ENCODE data around the gene GABRB1.

The GABRB1 gene

GRCh38 chr4:47193179-47193578 is 161.8 kb downstream of the GABRB1 start:
- no peak for TF ChIP-seq ZNF274 (IDR thresholded peaks at IDR 0.05; ENCODE audit: low read depth, low read length)
- H3K4me3 ChIP-seq (ENCODE audit: low read length): no peak overlapping the region

GRCh38 chr4:47194036-47194737 is 162.8 kb downstream of the GABRB1 start:
- TF ChIP-seq ZNF274 (IDR thresholded peaks at IDR 0.05; ENCODE audit: low read depth, low read length): no peak
- H3K4me3 ChIP-seq (ENCODE audit: low read length): no peak overlapping the region

GRCh38 chr4:47195706-47196105 is 164.3 kb downstream of the GABRB1 start:
- no peak for TF ChIP-seq ZNF274 (IDR thresholded peaks at IDR 0.05; ENCODE audit: low read depth, low read length)
- no peak overlapping the region for H3K4me3 ChIP-seq (ENCODE audit: low read length)

- TF ChIP-seq ZNF274 (IDR thresholded peaks at IDR 0.05; ENCODE audit: low read depth, low read length): no peak
- no peak overlapping the region for H3K4me3 ChIP-seq (ENCODE audit: low read length)
Observed at GRCh38 chr4:47198791-47199190, 167.4 kb downstream of the GABRB1 start.

- TF ChIP-seq ZNF274 (IDR thresholded peaks at IDR 0.05; ENCODE audit: low read depth, low read length): no peak
- no peak overlapping the region for H3K4me3 ChIP-seq (ENCODE audit: low read length)
Observed at GRCh38 chr4:47203593-47203992, 172.2 kb downstream of the GABRB1 start.

GRCh38 chr4:47207555-47207954 is 176.2 kb downstream of the GABRB1 start:
- TF ChIP-seq ZNF274 (IDR thresholded peaks at IDR 0.05; ENCODE audit: low read depth, low read length): no peak
- no peak overlapping the region for H3K4me3 ChIP-seq (ENCODE audit: low read length)

GRCh38 chr4:47209833-47210232 is 178.5 kb downstream of the GABRB1 start:
- no peak overlapping the region for H3K4me3 ChIP-seq (ENCODE audit: low read length)
- TF ChIP-seq ZNF274 (IDR thresholded peaks at IDR 0.05; ENCODE audit: low read depth, low read length): no peak

GRCh38 chr4:47210828-47211227 is 179.5 kb downstream of the GABRB1 start:
- no peak for TF ChIP-seq ZNF274 (IDR thresholded peaks at IDR 0.05; ENCODE audit: low read depth, low read length)
- no peak overlapping the region for H3K4me3 ChIP-seq (ENCODE audit: low read length)

GRCh38 chr4:47213106-47213505 is 181.7 kb downstream of the GABRB1 start:
- no peak for TF ChIP-seq ZNF274 (IDR thresholded peaks at IDR 0.05; ENCODE audit: low read depth, low read length)
- H3K4me3 ChIP-seq (ENCODE audit: low read length): no peak overlapping the region

- H3K4me3 ChIP-seq (ENCODE audit: low read length): no peak overlapping the region
- TF ChIP-seq ZNF274 (IDR thresholded peaks at IDR 0.05; ENCODE audit: low read depth, low read length): no peak
Observed at GRCh38 chr4:47213539-47213938, 182.2 kb downstream of the GABRB1 start.

- no peak for TF ChIP-seq ZNF274 (IDR thresholded peaks at IDR 0.05; ENCODE audit: low read depth, low read length)
- no peak overlapping the region for H3K4me3 ChIP-seq (ENCODE audit: low read length)
Observed at GRCh38 chr4:47213971-47214370, 182.6 kb downstream of the GABRB1 start.

- TF ChIP-seq ZNF274 (IDR thresholded peaks at IDR 0.05; ENCODE audit: low read depth, low read length): no peak
- no peak overlapping the region for H3K4me3 ChIP-seq (ENCODE audit: low read length)
Observed at GRCh38 chr4:47215759-47216158, 184.4 kb downstream of the GABRB1 start.

GRCh38 chr4:47217291-47217690 is 185.9 kb downstream of the GABRB1 start:
- no peak for TF ChIP-seq ZNF274 (IDR thresholded peaks at IDR 0.05; ENCODE audit: low read depth, low read length)

GRCh38 chr4:47217884-47218283 is 186.5 kb downstream of the GABRB1 start:
- TF ChIP-seq ZNF274 (IDR thresholded peaks at IDR 0.05; ENCODE audit: low read depth, low read length): no peak
- no peak overlapping the region for H3K4me3 ChIP-seq (ENCODE audit: low read length)

More at GRCh38 chr4:47217291-47217690, 185.9 kb downstream of the GABRB1 start:
- H3K4me3 ChIP-seq (ENCODE audit: low read length): no peak overlapping the region

GRCh38 chr4:47218631-47219030 is 187.3 kb downstream of the GABRB1 start:
- TF ChIP-seq ZNF274 (IDR thresholded peaks at IDR 0.05; ENCODE audit: low read depth, low read length): no peak
- no peak overlapping the region for H3K4me3 ChIP-seq (ENCODE audit: low read length)

- no peak for TF ChIP-seq ZNF274 (IDR thresholded peaks at IDR 0.05; ENCODE audit: low read depth, low read length)
- no peak overlapping the region for H3K4me3 ChIP-seq (ENCODE audit: low read length)
Observed at GRCh38 chr4:47219586-47219985, 188.2 kb downstream of the GABRB1 start.
